ENCODE data around the gene ZNF597.
"Not testable (repeated sequence)": the region's sequence is repeated elsewhere in the genome, so short reads cannot be mapped to it uniquely, and the experiment has no call there.

The ZNF597 gene

DNA sequence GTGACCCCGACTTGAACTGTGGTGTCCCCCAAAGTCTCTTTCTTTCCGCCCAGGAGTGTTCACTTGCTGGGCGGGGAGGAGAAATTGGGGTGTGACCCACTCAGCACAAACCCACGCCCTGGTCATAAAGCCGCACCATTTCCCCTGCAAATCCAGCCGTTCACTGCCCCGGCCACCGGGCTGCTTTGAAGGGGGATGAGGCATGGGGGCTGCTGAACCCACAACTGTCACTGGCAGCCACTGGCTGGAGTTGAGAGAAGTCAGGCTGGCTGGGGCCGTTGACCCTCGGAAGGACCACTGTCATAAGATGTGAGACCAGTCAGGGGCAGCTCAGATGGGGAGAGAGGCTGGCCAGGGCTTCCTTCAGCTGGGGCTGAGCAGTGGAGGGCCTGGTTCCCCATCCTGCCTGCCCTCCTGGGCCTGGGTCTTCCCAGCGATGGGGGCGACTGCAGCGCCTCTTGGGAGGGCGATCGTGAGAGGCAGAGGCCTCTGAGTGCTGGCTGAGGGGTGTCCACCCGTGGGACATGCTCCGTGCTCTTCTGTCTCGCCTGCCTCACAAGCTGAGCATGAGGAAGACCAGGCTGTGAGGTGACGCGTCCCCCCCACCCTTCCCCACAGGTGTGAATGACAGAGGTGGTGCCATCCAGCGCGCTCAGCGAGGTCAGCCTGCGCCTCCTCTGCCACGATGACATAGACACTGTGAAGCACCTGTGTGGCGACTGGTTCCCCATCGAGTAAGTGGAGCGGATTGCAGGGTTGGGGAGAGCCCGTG, 32.5 kb upstream of the ZNF597 start:
- DNase-seq, result no peak

DNA sequence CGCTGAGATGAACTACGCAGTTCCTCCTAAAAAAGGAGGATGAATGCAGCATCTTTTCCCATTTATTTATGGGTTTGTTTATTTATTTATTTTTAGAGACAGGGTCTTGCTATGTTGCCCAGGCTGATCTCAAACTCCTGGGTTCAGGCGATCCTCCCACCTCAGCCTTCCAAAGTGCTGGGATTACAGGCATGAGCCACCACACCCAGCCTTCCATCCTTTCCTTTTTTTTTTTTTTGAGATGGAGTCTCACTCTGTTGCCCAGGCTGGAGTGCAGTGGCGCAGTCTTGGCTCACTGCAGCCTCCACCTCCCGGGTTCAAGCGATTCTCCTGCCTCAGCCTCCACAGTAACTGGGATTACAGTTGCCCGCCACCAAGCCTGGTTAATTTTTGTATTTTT, 31.6 kb upstream of the ZNF597 start:
- not testable (repeated sequence) for DNase-seq

DNA sequence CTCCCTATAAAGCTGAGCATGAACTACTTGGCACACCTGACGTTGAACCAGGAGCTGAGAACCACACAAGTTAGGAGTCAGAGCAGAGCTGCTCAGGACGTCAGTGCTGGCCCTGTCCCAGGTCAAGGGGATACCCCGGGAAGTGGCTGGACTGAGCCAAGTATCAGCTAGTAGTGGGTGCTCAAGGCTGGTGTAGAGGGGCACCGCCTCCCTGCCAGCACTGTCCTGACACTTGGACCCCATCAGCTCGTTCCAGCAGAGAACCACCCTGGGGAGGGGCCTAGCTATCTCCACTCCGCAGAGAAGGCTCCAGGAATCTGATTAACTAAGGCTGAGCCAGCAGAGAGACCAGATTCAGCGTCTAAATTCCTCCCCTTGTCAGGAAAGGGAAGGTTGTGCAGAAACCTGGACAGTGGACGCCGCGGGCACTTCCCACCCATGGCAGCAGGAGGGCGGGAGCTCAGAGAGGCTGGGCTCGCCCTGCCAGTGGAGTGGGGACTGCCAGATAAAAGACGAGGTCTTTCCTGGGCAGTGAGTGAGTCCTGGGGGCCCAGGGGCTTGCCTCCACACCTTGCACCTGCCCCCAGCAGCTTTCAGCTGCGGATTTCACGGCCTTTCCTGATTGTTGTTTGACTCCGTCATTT, 31.0 kb upstream of the ZNF597 start:
- DNase-seq, result no peak

DNA sequence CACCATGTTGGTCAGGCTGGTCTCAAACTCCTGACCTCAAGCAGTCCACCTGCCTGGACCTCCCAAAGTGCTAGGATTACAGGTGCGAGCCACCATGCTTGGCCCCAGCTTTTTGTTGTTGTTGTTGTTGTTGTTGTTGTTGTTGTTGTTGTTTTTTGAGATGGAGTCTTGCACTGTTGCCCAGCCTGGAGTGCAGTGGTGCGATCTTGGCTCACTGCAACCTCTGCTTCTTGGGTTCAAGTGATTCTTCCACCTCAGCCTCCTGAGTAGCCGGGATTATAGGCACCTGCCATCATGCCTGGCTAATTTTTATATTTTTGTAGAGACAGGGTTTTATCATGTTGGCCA, 30.3 kb upstream of the ZNF597 start:
- not testable (repeated sequence) for DNase-seq

DNA sequence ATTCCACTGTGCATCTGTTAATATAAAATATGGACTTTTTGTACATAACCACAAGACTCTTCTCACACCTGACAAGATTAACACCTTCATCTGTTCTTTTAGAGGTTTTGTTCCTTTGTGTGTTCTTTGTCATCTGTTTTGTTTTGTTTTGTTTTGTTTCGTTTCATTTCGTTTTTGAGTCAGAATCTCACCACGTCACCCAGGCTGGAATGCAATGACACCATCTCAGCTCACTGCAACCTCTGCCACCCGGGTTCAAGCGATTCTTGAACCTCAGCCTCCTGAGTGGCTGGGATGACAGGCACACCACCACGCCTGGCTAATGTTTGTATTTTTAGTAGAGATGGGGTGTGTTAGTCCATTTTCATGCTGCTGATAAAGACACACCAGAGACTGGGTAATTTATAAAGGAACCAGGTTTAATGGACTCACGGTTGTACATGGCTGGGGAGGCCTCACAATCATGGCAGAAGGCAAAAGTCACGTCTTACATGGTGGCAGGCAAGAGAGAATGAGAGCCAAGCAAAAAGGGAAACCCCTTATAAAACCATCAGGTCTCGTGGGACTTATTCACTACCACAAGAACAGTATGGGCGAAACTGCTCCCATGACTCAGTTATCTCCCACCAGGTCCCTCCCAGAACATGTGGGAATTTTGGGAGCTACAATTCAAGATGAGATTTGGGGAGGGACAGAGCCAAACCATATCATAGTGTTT, 29.7 kb upstream of the ZNF597 start:
- DNase-seq, result no peak

DNA sequence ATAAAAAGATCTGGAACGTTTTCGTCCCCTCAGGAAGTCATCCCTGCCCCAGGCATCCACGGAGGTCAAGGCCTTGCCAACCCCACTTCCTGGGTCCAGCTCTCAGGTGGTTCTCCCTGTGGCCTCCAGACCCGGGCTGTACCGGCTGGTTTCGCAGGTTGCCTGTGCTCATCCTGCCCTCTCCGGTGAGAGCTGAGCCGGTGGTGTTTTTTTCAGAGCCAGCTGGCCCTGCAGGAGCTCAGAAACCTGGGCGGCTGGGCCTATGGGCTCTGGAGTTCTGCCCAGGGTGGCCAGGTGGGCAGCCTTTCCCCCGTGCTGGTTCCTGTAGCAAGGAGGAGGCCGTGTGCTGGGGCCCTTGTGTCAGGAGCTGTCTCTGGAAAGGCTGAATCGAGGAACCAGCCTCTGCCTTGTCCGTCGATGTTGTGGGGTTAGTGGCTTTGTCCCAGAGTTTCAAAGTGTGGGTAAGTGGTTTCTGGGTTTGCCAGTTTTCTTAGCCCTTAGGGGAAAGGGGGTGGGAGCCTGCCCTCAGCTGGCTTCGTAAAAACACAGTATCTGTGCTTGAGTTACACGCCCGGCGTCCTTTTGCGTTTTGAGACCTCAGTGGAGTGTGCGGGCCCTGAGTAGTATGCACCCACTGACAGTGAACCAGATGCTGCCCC, 28.3 kb upstream of the ZNF597 start:
- no peak for DNase-seq

DNA sequence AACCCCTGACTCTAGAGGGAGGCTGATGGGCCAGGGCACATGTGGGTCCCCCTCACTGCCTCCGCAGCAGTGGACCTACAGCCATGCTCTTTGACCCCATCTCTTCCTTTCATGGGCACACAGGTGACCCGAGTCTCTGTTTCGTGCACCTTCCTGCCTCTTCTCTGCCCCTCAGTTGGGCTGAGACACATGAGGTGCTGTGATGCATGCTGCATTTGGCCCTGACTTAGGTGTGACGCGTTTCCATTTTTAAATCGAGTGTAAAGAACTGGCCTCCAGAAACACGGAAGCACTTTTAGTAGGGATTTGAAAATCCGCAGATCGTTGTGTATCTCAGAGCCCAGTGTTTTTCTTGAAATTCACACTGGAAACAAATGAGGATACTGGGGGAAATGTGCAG, 27.4 kb upstream of the ZNF597 start:
- no peak for DNase-seq

DNA sequence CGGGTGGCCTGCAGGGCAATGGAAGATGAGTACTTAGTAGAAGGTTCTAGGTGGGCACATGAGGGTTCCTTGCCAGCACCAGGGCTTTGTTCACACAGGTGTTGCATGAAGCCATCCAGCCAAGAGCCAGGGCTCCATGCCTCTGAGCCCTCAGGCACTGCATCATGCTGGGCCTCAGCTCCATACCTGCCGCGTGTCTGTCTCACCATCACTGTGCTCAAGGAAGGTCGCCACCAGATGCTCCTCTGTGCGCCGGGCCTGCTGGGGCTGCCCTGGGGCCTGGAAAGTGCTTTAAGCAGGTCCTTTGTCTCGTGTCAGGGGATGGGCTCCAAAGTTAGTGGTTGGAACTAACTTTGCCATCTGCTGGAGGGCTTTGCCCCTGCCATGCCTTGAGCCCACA, 26.4 kb upstream of the ZNF597 start:
- no peak for DNase-seq

DNA sequence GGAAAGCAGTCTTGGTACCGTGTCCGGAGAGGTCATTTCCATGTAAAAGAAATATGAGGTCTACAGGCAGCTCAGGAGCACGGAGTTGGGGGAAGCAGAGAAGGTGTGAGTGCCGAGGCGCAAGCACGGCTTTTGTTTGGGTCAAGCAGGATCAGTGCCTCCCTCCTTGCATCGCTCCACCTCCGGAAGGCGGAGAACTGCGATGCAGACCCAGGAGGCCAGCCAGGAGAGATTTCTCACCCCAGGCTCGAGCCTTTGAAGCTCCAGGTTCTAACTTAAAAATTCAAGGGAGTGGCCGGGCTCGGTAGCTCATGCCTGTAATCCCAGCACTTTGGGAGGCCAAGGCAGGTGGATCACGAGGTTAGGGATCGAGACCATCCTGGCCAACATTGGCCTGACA, 25.2 kb upstream of the ZNF597 start:
- no peak for DNase-seq

DNA sequence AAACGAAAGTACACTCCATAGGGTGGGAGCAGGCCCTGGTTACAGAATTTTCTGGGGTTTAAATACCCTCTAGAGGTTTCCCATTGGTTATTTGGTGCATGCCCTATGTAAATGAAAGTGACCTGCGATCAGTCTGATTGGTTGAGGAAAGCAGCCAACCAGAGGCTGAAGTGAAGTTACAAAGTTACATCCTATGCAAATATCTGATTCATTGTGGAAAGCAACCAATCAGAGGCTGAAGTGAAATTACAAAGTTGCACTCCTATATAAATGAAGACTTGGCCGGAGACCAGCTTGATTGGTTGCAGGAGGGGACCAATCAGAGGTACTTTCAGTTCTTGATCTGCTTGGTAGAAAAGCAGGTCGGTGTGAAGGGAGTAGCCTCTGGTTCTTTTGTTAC, 24.6 kb upstream of the ZNF597 start:
- peak; percentile 46 for DNase-seq

DNA sequence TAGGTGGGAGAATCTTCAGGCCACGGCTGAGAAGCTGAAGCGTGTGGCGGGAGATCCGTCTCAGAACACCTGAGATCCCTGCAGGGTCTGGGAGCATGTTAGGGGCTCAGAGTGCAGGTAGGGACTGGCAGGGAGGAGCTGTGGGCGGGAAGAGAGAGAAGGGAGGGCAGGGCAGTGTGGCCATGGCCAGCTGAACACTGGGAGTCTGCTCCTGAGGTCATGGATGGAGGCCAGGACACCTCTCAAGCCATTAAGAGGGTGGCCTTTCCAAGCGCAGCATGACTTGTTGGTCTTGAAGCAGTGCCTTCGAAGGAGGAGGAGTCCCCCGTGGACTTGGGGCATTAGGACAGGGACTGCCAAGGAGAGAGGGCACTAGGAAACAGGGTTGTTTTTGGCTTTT, 23.9 kb upstream of the ZNF597 start:
- no peak for DNase-seq

DNA sequence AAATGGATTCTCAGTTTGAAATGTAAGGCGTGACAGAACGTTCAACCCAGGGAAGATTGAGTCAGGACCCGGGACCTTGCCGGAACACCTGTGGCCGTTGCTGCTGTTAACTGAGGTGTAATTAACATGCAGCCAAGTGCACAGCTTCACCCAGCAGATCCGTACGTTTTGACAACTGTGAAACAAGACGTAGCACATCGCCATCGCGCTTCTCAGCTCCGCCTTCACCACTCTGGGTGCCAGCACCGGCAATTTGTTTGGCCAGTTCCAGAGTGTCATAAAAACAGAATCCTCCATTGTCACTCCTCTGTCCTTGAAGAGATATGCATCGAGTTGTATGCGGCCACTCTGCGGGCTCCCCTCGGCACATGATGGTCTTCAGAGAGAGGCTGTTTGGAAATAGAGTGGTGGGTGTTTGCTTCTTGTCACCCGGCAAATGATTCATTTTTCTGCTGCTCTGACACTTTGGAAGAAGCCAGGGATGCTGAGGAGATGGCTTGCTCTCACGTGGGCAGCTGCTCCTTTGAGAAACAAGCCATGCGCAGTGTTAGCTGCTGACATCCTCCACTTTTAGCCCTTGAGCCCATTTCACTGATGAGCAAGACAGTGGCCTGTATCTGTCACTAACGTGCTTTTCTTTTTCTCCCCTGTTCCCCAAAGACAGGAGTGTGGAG, 22.7 kb upstream of the ZNF597 start:
- no peak for DNase-seq

DNA sequence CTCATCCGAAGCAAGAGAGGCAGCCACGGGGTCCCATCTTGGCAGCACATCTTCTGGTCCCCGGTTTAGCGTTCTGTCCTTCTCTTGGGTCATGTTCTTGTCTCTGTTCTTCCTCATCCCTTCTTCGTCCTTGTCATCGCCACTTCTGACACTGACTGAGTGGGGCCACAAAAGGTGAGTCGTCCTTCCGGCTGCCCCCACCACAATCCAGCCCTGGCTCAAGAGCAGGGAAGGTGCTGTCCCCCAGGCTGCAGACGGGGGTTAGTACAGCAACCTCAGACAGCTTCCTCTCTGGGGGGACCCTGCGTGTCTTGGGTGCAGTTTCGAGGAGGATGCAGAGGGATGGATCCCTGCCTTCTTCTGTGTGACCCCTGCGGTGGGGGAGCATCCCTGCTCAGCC, 22.0 kb upstream of the ZNF597 start:
- DNase-seq, result no peak

DNA sequence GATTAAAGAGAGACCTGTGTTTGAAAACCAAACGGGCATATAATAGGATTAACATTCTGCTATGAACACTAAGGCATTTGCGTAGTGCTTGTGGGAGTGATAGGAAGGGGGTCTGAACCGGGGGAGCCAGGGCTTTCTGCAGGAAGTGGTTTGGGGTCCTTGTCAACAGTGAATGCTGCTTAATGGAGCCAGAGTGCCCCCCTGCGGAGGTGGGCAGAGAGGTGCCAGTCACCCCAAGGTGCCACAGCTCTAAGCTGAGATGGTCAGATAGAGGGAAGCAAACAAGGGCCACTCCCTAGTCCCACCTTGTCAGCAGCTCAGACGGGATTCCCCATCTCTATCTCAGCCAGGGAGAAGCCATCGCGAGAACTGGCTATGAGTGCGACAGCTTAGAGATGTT, 17.8 kb upstream of the ZNF597 start:
- DNase-seq, result peak; percentile 40

DNA sequence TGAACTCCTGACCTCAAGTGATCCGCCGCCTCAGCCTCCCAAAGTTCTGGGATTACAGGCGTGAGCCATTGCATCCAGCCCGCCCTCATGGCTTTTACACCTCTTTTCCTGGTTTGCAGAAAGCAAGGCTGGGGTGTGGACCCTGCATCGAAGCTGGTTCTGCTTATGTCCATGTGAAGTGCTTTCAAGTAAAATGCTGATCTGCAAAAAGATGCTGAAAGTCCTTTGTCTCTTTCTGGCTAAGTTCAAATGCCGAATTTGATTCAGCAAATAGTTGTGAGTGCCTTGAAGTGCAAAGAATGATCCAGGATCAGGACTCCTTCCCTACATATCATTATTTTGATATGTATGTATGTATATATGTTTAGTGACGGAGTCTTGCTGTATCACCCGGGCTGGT, 17.3 kb upstream of the ZNF597 start:
- DNase-seq, result no peak

DNA sequence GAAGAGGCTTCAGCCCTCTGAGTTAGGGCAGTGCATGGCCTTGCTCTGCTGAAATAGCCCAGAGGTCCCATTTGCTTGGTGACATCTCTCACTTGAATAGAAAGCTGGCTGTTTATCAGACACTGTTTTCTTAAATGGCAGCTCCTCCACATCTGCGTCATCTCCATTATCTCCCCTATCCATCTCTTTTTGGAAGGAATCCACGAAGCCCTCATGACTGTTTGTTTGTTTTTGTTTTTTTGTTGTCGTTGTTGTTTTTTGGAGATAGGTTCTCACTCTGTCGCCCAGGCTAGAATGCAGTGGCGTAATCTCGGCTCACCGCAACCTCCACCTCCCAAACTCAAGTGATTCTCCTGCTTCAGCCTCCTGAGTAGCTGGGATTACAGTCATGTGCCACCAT, 16.8 kb upstream of the ZNF597 start:
- DNase-seq, result no peak

DNA sequence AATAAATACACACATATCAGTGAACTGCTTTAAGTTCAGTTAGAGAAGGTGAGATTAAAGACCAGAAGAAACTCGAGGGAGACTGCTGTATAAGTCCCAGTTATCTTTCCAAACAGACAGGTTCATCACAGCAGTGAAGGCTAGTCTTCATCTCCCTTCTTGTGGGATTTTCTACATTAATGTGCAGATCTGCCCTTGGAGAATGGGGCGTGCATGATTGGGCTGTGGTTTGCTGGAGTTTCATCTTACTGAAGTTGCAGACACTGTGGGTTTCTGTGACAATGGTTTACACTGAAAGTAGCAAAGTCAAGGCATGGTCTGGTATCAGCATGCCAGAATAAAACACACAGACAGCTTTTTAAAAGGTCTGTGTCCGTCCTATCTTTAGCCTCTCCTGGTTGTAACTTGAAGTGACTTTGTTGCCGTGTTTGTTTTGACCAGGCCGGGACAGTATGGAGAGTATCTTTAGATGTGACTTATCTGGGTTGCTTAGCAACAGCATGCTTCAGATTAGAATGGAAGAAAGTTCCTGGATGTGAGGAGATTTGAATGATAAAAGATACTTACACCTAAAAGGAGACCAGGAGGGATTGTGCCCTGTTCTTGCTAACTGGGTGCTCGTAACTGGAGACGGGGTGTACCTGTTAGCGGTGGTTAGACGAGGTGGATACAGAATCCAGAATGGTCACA, 16.2 kb upstream of the ZNF597 start:
- DNase-seq, result no peak

DNA sequence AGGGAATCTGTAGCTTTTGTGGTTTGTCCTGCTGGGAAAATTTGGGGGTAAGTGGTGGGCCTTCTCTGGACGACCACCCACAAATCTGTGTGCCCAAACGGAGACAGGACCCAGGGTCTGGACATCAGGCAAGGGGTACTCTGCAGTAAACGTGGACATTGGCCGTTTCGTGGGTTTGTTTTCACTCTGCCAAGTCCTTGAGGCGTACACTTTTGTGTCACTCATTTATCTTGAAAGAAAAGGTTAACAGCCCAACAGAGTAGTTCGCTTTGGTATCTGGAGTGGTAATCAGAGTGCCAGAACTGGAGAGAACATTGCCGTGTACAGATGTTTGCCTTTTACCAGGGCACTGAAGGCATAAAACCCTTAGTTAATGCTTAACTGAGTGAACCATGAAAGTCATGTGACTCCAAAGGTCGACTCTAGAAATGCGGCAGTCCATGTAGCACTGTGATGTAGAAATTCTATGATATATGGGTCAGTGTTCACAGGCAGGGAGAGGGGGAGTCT, 15.6 kb upstream of the ZNF597 start:
- peak; percentile 43 for DNase-seq

DNA sequence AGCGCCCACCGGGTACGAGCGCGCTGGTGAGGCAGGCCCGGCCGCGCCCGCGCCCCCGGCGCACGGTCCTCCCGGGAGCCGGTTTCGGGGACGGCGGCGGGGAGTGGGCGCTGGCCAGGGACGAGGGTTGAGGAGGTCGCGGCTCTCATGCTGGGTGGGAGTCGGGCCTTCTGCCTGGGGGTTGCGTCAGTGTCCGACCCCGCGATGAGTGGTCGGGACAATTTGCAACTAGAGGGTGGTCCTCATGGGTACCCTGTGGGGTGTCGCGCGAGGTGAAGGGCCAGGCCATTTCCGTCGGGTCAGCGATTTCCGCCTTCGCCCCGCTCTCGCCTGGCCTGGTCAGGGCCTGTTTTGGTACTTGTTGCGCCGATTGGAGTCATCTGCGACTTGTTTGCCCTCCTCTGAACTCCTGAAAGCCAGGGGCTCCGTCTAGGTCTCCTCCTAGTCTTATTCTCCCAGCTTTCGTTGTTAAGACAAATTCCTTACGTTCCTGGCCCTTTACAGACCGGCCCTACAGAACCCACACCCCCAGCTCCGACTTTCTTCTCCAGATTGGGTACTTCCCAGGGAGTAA, 15.1 kb upstream of the ZNF597 start:
- peak; percentile 23 for DNase-seq

DNA sequence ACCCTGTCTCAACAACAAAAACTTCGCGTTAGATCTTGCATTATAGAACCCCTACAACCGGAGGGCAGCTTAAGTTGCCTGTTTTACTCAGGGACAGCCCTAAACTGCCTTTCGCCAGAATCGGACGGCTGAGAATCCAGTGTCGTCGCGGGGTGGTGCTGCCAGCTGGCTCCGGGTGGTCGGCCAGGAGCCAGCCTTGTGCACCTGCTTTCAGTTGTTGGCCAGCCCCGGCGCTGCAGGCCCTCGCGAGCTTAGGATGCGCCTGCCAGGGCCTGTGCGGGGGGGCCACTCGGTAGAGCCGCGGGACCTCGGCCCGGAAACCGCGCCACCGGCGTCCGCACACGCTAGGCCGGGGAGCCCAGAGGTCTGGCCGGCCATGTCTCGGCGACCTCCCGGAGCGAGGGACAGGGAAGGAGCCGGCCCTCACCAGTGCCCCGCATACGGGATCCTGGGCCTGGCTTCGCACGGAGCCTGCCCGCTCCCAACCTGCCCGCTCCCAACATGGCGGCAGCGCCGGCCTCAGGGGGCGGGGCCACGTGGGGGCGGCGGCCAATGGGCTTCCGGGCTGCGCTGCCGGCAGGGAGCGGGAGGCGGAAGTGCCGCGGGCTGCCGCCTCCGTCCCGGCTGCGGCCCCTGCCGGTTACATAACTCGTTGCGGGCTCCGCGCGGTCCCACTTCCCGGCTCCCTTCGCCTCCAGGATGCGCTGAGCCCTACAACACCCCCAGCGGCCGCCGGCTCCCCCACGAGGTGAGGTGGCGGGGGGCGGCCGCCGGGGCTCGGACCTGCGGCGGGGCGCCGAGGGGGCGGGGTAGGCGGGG, 14.3 kb upstream of the ZNF597 start:
- peak; percentile 96 for DNase-seq

DNA sequence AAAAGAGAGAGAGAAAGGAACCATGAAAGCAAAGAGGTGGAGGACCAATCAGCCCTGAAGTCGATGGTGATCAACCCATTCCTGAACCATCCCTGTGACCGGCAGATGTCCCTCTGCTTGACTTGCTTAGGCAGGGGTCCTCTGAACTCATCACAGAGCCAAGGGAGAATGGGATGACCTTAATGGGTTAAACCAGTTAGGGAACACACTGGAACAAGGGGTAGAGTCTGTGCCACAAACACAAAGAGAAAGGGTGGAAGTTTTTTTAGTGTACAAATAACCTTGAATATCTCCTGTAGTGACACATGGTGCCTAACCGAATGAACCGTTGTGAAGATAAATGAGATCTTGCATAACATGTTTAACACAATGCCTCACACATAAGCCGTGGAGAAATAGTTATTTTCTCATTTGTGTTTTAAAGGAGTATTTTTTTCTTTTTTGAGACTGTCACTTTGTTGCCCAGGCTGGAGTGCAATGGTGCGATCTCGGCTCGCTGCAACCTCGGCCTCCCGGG, 11.4 kb upstream of the ZNF597 start:
- DNase-seq, result no peak

All from suppressor macrophage treated with lipopolysaccharide for 4 hours (primary cell).